Measurements from ENCODE around the gene PEX26.
"Not testable (repeated sequence)": the region's sequence is repeated elsewhere in the genome, so short reads cannot be mapped to it uniquely, and the experiment has no call there.

Gene PEX26

GRCh38 chr22:18056807-18057474 lies 20.8 kb upstream of the PEX26 start:
- no peak for DNase-seq

GRCh38 chr22:18057568-18058209 lies 20.1 kb upstream of the PEX26 start:
- no peak for DNase-seq

GRCh38 chr22:18058371-18059093 lies 19.3 kb upstream of the PEX26 start:
- DNase-seq = no peak

GRCh38 chr22:18059094-18059417 lies 18.7 kb upstream of the PEX26 start:
- DNase-seq = no peak

- no peak for DNase-seq
These were observed 18.3 kb upstream of the PEX26 start for GRCh38 chr22:18059473-18059872.

- DNase-seq = no peak
These were observed 17.8 kb upstream of the PEX26 start for GRCh38 chr22:18059991-18060390.

- no peak for DNase-seq
These were observed 16.9 kb upstream of the PEX26 start for GRCh38 chr22:18060646-18061620.

- no peak for DNase-seq
These were observed 15.4 kb upstream of the PEX26 start for GRCh38 chr22:18062421-18062820.

- DNase-seq = no peak
These were observed 14.5 kb upstream of the PEX26 start for GRCh38 chr22:18063306-18063705.

GRCh38 chr22:18063715-18064114 lies 14.1 kb upstream of the PEX26 start:
- not testable (repeated sequence) for DNase-seq

- DNase-seq = no peak
These were observed 13.2 kb upstream of the PEX26 start for GRCh38 chr22:18064636-18065035.

GRCh38 chr22:18065256-18065655 lies 12.5 kb upstream of the PEX26 start:
- DNase-seq = no peak

- DNase-seq = no peak
These were observed 11.5 kb upstream of the PEX26 start for GRCh38 chr22:18066181-18066859.

GRCh38 chr22:18067121-18067520 lies 10.7 kb upstream of the PEX26 start:
- no peak for DNase-seq

GRCh38 chr22:18067548-18068341 lies 10.0 kb upstream of the PEX26 start:
- DNase-seq = no peak

- DNase-seq = no peak
These were observed 9.3 kb upstream of the PEX26 start for GRCh38 chr22:18068381-18068988.

- DNase-seq = no peak
These were observed 8.7 kb upstream of the PEX26 start for GRCh38 chr22:18069041-18069440.

GRCh38 chr22:18070041-18070440 lies 7.7 kb upstream of the PEX26 start:
- no peak for DNase-seq

GRCh38 chr22:18070556-18071306 lies 7.1 kb upstream of the PEX26 start:
- peak; percentile 42 for DNase-seq

GRCh38 chr22:18071307-18071967 lies 6.4 kb upstream of the PEX26 start:
- not testable (repeated sequence) for DNase-seq
